Neural progenitor cell (in vitro differentiated cells): ENCODE results near the gene ANKLE1. TPM values are rescaled to one million over a fixed set of nuclear protein-coding genes. Genes with fewer than 3 reads are reported as not detected.
A peak's percentile ranks its signal among the peaks of the same experiment; 100 is the strongest.

Experiments used
- DNase-seq: peaks from one replicate; pipeline ENCODE4 v3.0.0-alpha.2; 2016; ENCODE audit warnings: low spot score
- H2AFZ ChIP-seq: fragments of 200-600 bp; sonication (generic); replicated peaks from 2 replicates; pipeline ENCODE4 v1.6.1; 2016; ENCODE audit warnings: antibody characterized with exemption
- H3F3A ChIP-seq: fragments of 200-600 bp; sonication (generic); 2 replicates; pipeline ENCODE4 v1.6.1; 2016; ENCODE audit warnings: antibody characterized with exemption, low read depth
- H3K27ac ChIP-seq: fragments of 200-600 bp; sonication (generic); 2 replicates; pipeline ENCODE4 v1.5.1; 2016; ENCODE audit warnings: mild to moderate bottlenecking
- H3K27me3 ChIP-seq: fragments of 200-600 bp; sonication (generic); 2 replicates; pipeline ENCODE4 v1.6.1; 2016; ENCODE audit warnings: mild to moderate bottlenecking, moderate library complexity
- H3K36me3 ChIP-seq: fragments of 200-600 bp; sonication (generic); 2 replicates; pipeline ENCODE4 v1.5.1; 2016
- H3K4me1 ChIP-seq: fragments of 200-600 bp; sonication (generic); 2 replicates; pipeline ENCODE4 v1.6.1; 2016; ENCODE audit warnings: mixed run types
- H3K4me2 ChIP-seq: fragments of 200-600 bp; sonication (generic); 2 replicates; pipeline ENCODE4 v1.6.1; 2016
- H3K4me3 ChIP-seq: fragments of 200-600 bp; sonication (generic); 2 replicates; pipeline ENCODE4 v1.5.1; 2016
- H3K79me2 ChIP-seq: fragments of 200-600 bp; sonication (generic); 2 replicates; pipeline ENCODE4 v1.6.1; 2016; ENCODE audit warnings: low read depth
- H3K9ac ChIP-seq: fragments of 200-600 bp; sonication (generic); 2 replicates; pipeline ENCODE4 v1.6.1; 2016
- H3K9me3 ChIP-seq: fragments of 200-600 bp; sonication (generic); 2 replicates; pipeline ENCODE4 v1.5.1; 2016; ENCODE audit warnings: low read depth
- H4K20me1 ChIP-seq: fragments of 200-600 bp; sonication (generic); 2 replicates; pipeline ENCODE4 v1.6.1; 2016; ENCODE audit warnings: low read depth
- H3K27ac Mint-ChIP-seq: 3 replicates; pipeline ENCODE4 v1.8.0; 2021; ENCODE audit warnings: mixed read lengths
- H3K27me3 Mint-ChIP-seq: 2 replicates; pipeline ENCODE4 v1.8.0; 2022; ENCODE audit warnings: low read depth, mild to moderate bottlenecking, inconsistent platforms, moderate library complexity, mixed read lengths; ENCODE audit not compliant: insufficient read depth
- H3K36me3 Mint-ChIP-seq: 3 replicates; pipeline ENCODE4 v1.8.0; 2021; ENCODE audit warnings: mixed read lengths
- H3K4me1 Mint-ChIP-seq: 3 replicates; pipeline ENCODE4 v1.8.0; 2021; ENCODE audit warnings: mixed read lengths
- H3K4me3 Mint-ChIP-seq: 3 replicates; pipeline ENCODE4 v1.8.0; 2021; ENCODE audit warnings: mild to moderate bottlenecking, moderate library complexity, mixed read lengths
- H3K9me3 Mint-ChIP-seq: 3 replicates; pipeline ENCODE4 v1.8.0; 2020; ENCODE audit warnings: mixed read lengths
- CTCF ChIP-seq: fragments of 200-600 bp; sonication (generic); IDR thresholded peaks from 2 replicates; pipeline ENCODE4 v1.5.1; 2017; ENCODE audit warnings: antibody characterized with exemption, mild to moderate bottlenecking
- EZH2 ChIP-seq: fragments of 200-600 bp; sonication (generic); IDR thresholded peaks from 2 replicates; pipeline ENCODE4 v1.6.1; 2017; ENCODE audit warnings: antibody characterized with exemption, mild to moderate bottlenecking, moderate library complexity
- EZH2phosphoT487 ChIP-seq: fragments of 200-600 bp; sonication (generic); IDR thresholded peaks from 2 replicates; pipeline ENCODE4 v1.6.1; 2017; ENCODE audit warnings: antibody characterized with exemption
- total RNA-seq: library from RNA; depleted of rRNA; stranded (reverse); fragments of >200 nt; gene quantifications from 2 replicates; pipeline ENCODE4 v1.2.3, GENCODE V29; 2015; ENCODE audit warnings: low replicate concordance

The ANKLE1 gene
- total RNA-seq, 1 donor from 2014 or later: 2.3 TPM

GRCh38 chr19:17283504-17283996, 1.8 kb downstream of the ANKLE1 start:
- H3K36me3 Mint-ChIP-seq: peaks cover 2% of the 10 kb centered on the region
- no peaks in the 10 kb centered on the region for H3K9me3 ChIP-seq
- no peaks in the 10 kb centered on the region for H3K36me3 ChIP-seq
- H3K27me3 ChIP-seq: peaks cover 18% of the 10 kb centered on the region
- H2AFZ ChIP-seq: no peak overlapping the region
- no peak overlapping the region for H3K4me3 ChIP-seq
- H3K4me1 Mint-ChIP-seq: peaks cover 5% of the 10 kb centered on the region
- H3K79me2 ChIP-seq: no peaks in the 10 kb centered on the region
- peaks cover 7% of the 10 kb centered on the region for H3K27me3 Mint-ChIP-seq
- H3K27ac ChIP-seq: no peak overlapping the region
- no peaks in the 10 kb centered on the region for H4K20me1 ChIP-seq
- peak overlapping the region; percentile 69 for H3K27ac Mint-ChIP-seq
- H3K4me3 Mint-ChIP-seq: peak overlapping the region; percentile 38
- H3K9me3 Mint-ChIP-seq: no peaks in the 10 kb centered on the region
- H3K9ac ChIP-seq: no peak overlapping the region
- TF ChIP-seq CTCF (no peak), EZH2 (no peak), EZH2phosphoT487 (no peak)
- H3F3A ChIP-seq: peaks cover 31% of the 10 kb centered on the region
- no peaks in the 10 kb centered on the region for H3K4me1 ChIP-seq
- H3K4me2 ChIP-seq: no peak overlapping the region
- DNase-seq: no peak

- Histone ChIP-seq H3K79me2 (no peaks in the 10 kb centered on the region), H4K20me1 (no peaks in the 10 kb centered on the region), H3K9ac (no peak overlapping the region), H3K27ac (no peak overlapping the region), H3K27me3 (peaks cover 18% of the 10 kb centered on the region), H3F3A (peaks cover 28% of the 10 kb centered on the region), H2AFZ (no peak overlapping the region), H3K4me1 (no peaks in the 10 kb centered on the region), H3K4me3 (no peak overlapping the region), H3K4me2 (no peak overlapping the region), H3K9me3 (no peaks in the 10 kb centered on the region), H3K36me3 (no peaks in the 10 kb centered on the region)
- Mint-ChIP-seq H3K27ac (peak overlapping the region; percentile 14), H3K36me3 (no peaks in the 10 kb centered on the region), H3K4me3 (no peak overlapping the region), H3K4me1 (peaks cover 5% of the 10 kb centered on the region), H3K9me3 (no peaks in the 10 kb centered on the region), H3K27me3 (peaks cover 6% of the 10 kb centered on the region)
- TF ChIP-seq EZH2 (no peak), CTCF (no peak), EZH2phosphoT487 (no peak)
- DNase-seq: no peak
Measured at GRCh38 chr19:17285415-17286135, 3.9 kb downstream of the ANKLE1 start.

- TF ChIP-seq EZH2 (no peak), EZH2phosphoT487 (no peak), CTCF (no peak)
- Histone ChIP-seq H3K27me3 (peaks cover 13% of the 10 kb centered on the region), H3K4me1 (no peaks in the 10 kb centered on the region), H3K9me3 (no peaks in the 10 kb centered on the region), H3K27ac (no peak overlapping the region), H4K20me1 (no peaks in the 10 kb centered on the region), H3K36me3 (no peaks in the 10 kb centered on the region), H3K4me2 (no peak overlapping the region), H3K79me2 (no peaks in the 10 kb centered on the region), H3K4me3 (no peak overlapping the region), H2AFZ (no peak overlapping the region), H3F3A (peaks cover 28% of the 10 kb centered on the region), H3K9ac (no peak overlapping the region)
- Mint-ChIP-seq H3K4me3 (no peak overlapping the region), H3K27me3 (peaks cover 4% of the 10 kb centered on the region), H3K36me3 (no peaks in the 10 kb centered on the region), H3K4me1 (peaks cover 5% of the 10 kb centered on the region), H3K9me3 (no peaks in the 10 kb centered on the region), H3K27ac (no peak overlapping the region)
- DNase-seq: no peak
Measured at GRCh38 chr19:17286263-17286662, 4.6 kb downstream of the ANKLE1 start.
